Breast epithelium (tissue), 3 donors: ENCODE results near the gene SEMA6C.

ENCODE experiments used
- CTCF ChIP-seq, 3 donors: fragments of 450-650 bp; IDR thresholded peaks; one replicate each; pipeline ENCODE4 v1.5.1; 2016 to 2017; ENCODE audit warnings: antibody characterized with exemption in 3 of 3, mild to moderate bottlenecking in 3 of 3, moderate library complexity in 3 of 3
- POLR2A ChIP-seq: fragments of 450-650 bp; IDR thresholded peaks from one replicate; pipeline ENCODE4 v1.6.1; 2016; ENCODE audit warnings: antibody characterized with exemption, mild to moderate bottlenecking, moderate library complexity

DNA sequence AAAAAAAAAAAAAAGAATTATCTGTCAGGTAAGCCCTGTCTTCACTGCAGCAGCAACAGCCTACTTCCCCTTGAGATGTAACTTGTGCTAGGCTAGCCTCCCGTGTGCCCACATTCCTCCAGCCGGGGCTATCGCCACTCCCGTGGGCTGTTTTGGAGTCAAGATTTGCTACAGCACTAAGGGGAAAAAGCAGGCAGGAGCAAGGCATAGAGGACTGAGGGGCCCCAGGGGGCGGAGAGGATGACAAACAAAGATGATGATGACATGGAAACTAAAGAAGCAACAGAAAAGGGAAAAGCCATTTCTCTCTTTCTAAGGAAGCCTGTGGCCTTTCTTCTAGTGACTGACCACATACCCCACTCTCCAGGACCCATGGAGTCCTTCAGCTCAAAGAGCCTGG, 11.9 kb upstream of the SEMA6C start:
- TF ChIP-seq POLR2A = no peak
- TF ChIP-seq CTCF (IDR thresholded peaks at IDR 0.05) = no peak
